HTERT RPE-1 (cell line): ENCODE data around the gene MKI67.

Source experiments
- in situ Hi-C: fragments of 300-500 bp; cut with MboI; formaldehyde crosslinking; loops from 4 replicates; pipeline ENCODE4 v1.14.3; 2020; ENCODE audit warnings: low sequenced_read_pairs

The MKI67 gene

DNA sequence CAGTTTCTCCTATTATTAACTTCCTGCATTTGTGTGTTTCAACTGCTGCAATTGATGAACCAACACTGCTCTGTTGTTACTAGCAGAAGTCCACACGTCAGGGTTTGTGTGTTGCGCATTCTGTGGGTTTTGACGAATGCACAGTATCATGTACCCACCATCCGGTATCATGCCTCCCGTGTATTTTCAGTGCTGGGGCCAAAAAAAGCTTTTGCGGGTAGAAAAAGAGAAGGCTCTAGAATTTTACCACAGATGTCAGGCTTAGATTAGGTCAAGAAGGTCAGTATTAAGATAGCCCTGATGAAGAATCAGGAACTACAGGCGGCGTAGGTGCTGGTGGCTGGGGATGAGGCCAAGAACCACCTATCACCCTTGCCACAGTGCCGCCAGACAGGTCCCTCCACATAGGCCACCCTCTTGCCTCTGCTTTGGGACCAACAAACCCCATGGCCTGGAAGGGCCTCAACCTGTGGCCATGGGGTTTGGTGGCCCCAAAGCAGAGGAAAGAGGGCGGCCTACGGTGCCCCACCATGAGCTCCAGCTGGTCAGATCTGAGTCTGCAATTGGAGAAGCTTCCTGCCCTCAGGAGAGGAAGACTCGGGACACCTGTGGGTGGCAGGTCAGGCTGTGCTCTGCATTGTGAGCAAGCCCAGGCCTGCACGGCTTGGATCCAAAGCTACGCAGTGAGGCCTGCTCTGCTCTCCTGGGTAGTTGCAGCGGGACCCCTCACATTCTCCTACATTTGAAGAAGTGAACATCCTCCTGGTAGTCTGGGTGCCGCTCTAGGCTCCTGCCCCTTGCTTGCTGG lies 71.9 kb downstream of the MKI67 start:
- in situ Hi-C loops = no loop called here

DNA sequence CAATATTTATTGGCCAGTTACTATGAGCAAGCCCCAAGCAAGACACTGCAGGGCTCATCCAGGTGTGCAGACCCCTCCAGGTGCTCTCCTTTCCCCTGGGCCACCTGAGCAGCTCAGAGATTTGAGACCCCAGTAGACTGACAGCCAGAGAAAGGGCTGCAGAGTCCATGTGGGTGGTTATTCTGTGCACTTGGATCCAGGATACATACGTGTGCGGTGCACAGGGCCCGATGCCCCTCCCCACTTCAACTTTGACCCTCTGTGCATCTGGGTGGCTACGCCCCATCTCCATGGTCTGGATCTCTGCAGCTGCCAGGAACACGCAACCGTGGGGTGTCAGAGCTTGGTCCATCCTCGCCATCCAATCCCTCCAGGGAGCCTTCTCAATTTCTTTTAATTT lies 72.9 kb downstream of the MKI67 start:
- in situ Hi-C loops = no loop called here

DNA sequence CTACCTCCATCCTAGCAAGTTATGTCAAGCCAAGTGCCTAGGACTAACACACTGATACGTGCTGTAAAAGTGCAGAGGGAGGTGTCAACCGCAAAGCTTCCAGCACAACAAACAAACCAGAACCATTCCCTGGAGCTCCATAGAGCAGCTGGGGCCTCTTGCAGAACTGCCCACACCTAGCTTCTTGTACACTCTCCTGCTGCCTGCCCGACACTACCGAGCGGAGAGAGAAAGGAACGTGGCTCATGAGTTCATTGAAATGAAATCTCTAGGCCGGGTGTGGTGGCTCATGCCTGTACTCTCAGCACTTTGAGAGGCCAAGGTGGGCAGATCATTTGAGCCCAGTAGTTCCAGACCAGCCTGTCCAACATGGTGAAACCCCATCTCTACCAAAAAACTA lies 73.5 kb downstream of the MKI67 start:
- in situ Hi-C loops = no loop called here

DNA sequence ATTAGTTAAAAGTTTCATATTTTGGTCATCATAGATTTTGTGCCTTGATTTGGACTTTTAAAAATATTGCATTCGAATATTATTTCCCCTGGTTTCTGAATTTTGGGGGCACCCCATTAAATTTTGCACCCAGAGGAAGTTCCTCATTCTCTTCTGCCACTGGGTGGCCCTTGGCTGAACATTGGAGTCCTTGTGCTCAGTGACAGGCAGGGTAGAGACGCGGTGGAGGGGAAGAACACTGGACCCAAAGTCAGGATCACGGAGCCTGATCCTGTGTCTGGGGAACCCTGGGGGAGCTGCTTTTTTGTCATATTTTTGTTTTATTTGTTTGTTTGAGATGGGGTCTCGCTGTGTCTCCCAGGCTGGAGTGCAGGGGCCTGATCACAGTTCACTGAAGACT lies 74.7 kb downstream of the MKI67 start:
- in situ Hi-C loops = no loop called here

DNA sequence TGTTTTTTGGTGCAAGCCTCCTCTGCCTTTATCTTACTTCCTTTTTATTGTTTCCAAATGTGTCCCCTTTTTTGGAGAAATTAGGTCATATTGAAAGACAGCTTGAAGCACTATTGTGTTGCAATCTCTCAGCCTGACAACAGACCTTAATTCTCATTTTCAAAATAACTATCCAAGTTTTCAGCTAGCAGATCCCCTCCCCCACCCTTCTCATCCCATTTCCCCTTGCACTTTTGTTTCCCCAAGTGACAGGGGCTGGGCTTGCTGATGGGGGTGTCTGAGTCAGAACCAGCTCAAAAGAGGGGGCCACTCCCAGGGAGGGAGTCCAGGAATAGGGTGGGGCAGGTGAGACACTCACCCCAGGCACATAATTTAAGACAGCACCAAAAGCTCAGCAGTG lies 75.3 kb downstream of the MKI67 start:
- in situ Hi-C loops = no loop called here

DNA sequence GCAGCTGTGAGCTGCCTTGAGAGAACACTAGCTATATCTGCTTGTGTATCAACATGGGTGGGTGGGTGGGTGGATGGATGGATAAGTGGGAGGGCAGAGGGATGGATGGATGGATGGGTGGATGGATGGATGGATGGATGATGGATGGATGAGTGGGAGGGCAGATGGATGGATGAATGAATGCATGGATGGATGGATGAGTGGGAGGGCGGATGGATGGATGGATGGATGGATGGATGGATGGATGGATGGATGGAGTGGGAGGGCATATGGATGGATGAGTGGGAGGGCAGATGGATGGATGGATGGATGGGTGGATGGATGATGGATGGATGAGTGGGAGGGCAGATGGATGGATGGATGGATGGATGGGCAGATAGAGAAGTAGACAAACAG lies 76.1 kb downstream of the MKI67 start:
- in situ Hi-C loops = no loop called here

DNA sequence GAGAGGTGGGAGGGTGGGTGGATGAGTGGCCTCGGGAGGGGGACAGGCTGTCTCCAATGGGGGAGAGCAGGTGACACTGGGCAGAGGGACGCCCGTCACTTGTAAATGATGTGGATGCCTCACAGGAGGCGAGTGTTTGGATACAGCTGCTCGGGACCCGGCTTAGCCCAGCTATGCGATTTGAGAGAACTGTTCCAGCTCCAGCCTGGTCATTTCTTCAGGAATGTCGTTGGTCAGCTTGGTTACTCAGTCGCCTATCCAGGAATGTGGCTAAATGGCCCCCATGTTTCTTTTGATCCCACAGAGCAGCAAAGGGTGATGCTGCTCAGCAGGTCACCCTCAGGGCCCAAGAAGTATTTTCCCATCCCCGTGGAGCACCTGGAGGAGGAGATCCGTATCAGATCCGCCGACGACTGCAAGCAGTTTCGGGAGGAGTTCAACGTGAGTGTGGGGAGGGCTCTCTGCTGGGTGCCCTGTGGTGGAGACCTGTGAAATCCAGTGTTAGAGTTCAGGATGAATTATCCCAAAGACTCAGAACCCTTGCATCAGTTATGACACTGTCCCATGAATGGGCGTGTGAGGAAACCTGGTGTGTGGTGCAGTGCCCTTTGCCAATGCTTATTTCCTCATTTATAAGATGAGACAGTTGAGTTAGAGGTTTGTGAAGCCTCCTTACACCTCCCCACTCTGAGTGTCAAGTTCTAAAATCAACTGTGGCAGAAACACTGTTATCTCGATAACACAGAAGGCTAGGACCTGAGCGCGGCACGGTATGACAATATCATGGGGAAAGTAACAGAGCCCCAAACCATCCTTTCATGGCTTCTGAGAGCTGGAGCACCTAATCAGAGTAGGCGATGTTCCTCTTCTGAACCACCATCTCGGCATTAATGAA lies 76.8 kb downstream of the MKI67 start:
- in situ Hi-C loops = no loop called here

DNA sequence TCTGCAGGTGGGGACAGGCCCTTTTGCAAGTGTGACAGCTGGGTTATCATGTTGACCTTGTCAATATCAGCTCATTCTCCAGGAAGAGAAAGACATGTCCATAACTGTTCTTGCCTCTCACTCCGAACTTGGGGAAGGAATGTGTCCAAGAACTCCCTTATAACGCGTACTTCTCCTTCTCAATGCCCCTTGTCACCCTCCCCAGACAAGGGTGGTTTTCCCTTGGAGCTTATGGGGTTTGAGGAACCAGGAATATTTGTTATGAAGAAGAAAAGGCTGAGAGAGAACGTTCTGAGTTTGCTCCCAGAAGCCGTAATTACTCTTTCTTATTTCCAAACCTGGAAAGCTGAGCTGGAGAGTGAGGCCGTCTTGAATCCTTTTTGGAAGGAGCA lies 77.4 kb downstream of the MKI67 start:
- in situ Hi-C loops = no loop called here

DNA sequence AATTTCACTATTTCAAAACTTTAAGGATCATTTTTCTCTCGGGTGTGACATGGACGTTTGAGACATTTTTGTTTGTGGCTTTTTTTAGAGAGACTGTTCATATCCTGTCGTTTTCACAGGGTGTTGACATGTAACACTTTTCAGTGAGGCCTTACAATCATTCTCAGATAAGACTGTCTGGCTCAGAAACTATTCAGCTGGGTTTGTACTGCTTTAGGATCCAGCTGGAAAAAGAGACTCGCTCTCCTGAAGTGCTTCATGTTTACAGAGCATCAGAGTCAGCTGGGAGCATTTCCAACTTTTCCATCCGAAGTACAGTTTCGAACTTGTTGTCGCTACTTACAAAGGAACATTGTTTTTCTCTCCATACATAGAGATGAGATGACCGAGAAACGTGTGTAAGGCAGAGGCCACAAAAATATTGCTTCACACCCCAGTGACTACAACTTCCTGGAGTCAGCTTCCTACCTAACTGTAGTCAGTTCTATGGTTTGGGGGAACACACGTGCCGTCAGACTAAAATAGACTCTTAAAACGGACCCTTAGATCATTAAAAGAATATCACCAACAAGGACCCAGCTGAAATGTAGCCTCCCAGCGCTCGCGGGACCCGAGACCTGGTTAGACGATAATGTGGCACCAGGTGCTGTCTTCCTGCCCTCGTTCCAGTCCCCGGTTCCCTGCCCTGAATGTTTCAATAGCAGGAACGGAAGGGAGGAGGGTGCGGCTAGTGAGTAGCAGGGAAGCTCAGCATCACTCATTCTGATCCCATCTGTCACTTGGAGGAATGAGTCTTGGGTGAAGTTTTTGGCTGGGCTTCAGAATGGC lies 78.0 kb downstream of the MKI67 start:
- in situ Hi-C loops = no loop called here

DNA sequence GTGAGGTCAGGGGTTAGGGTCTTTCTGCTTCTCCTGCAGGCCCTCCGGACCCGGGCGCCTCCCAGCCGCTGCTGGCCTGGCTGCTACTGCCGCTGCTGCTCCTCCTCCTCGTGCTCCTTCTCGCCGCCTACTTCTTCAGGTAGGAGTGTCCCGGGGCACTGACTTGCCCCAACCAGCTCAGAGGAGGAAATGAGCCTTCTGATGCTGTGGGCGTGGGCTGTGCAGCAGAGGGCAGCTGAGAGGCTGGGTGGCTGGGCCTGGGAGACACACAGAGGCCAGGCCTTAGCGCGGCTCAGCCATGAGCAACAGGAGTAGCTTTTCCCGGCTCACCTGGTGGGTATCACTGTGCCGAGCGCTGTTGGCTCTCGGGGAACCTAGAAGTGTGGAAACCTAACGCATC lies 78.9 kb downstream of the MKI67 start:
- in situ Hi-C loops = no loop called here

DNA sequence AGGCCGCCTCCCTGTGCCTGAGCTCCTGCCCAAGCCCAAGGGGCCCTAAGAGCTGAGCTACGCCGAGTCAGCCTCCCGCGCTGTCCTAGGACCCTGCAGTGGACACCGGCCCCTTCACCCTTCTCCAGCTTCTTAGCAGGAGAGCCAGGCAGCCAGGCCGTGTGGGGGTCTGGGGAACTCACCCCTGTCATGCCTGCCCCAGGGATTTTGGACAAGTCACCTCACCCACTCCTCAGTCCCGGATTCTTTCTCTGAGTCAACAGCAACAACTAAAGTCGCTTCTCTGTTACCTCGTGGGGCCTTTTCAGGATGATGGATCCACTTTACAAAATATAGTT lies 79.3 kb downstream of the MKI67 start:
- in situ Hi-C loops = no loop called here
